Epithelial cell of esophagus (primary cell): Measurements from ENCODE around the gene TMEM163.
A peak's percentile ranks its signal among the peaks of the same experiment; 100 is the strongest.

Experiments
- DNase-seq: peaks from one replicate; pipeline ENCODE4 v3.0.0; 2010; ENCODE audit warnings: low read depth
- H3K4me3 ChIP-seq: 2 replicates; pipeline ENCODE4 v1.5.1; 2011; ENCODE audit warnings: mild to moderate bottlenecking, low read length, control low read depth
- CTCF ChIP-seq: IDR thresholded peaks from 2 replicates; pipeline ENCODE4 v1.5.1; 2011; ENCODE audit warnings: low read depth, mild to moderate bottlenecking, low read length, control low read depth, inconsistent platforms; ENCODE audit not compliant: insufficient read depth; ENCODE audit errors: missing control alignments

TMEM163 gene

GRCh38 chr2:134416637-134417036, 302.2 kb downstream of the TMEM163 start:
- no peak for TF ChIP-seq CTCF
- no peak overlapping the region for H3K4me3 ChIP-seq
- DNase-seq = no peak

- no peak for DNase-seq
- no peak for TF ChIP-seq CTCF
Observed at GRCh38 chr2:134416018-134416417, 302.8 kb downstream of the TMEM163 start.

GRCh38 chr2:134413912-134414311, 304.9 kb downstream of the TMEM163 start:
- no peak overlapping the region for H3K4me3 ChIP-seq
- TF ChIP-seq CTCF = no peak
- DNase-seq = no peak

More at GRCh38 chr2:134416018-134416417, 302.8 kb downstream of the TMEM163 start:
- no peak overlapping the region for H3K4me3 ChIP-seq

- no peak for DNase-seq
- TF ChIP-seq CTCF = no peak
- H3K4me3 ChIP-seq = no peak overlapping the region
Observed at GRCh38 chr2:134413430-134413829, 305.4 kb downstream of the TMEM163 start.

- no peak overlapping the region for H3K4me3 ChIP-seq
Observed at GRCh38 chr2:134412639-134412999, 306.2 kb downstream of the TMEM163 start.

GRCh38 chr2:134411828-134412638, 306.8 kb downstream of the TMEM163 start:
- TF ChIP-seq CTCF = peak; percentile 87
- DNase-seq = peak; percentile 77
- H3K4me3 ChIP-seq = no peak overlapping the region

More at GRCh38 chr2:134412639-134412999, 306.2 kb downstream of the TMEM163 start:
- no peak for DNase-seq
- TF ChIP-seq CTCF = no peak
